Occipital lobe (tissue), 2 donors: Measurements from ENCODE around the gene CD2BP2. TPM values are rescaled to one million over a fixed set of nuclear protein-coding genes. Genes with fewer than 3 reads are reported as not detected.
"Not testable (repeated sequence)": the region's sequence is repeated elsewhere in the genome, so short reads cannot be mapped to it uniquely, and the experiment has no call there.

ENCODE experiments used
- DNase-seq: peaks from one replicate; lab custom pipeline; 2025; lab: John Stamatoyannopoulos, UW
- total RNA-seq: library from RNA; depleted of rRNA; stranded (reverse); fragments of >200 nt; gene quantifications from one replicate; pipeline ENCODE4 v1.2.3, GENCODE V29; 2014

Gene CD2BP2
- total RNA-seq, 1 donor from 2014 or later = 39.8 TPM

DNA sequence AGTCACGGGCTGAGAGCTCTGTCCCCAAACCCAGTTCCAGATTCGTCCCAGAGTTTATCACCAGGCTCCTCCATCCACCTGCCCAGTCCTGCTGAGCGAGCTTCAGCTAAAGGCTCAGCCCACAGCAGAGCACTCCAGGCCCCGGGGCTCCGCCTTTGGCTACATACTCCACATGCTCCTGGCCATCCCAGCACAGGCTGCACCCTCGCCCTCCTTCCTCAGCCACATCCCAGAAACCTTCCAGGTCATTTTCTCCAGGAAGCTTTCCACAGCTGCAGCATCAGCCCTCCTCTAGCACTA lies 4.7 kb upstream of the CD2BP2 start:
- DNase-seq = no peak

DNA sequence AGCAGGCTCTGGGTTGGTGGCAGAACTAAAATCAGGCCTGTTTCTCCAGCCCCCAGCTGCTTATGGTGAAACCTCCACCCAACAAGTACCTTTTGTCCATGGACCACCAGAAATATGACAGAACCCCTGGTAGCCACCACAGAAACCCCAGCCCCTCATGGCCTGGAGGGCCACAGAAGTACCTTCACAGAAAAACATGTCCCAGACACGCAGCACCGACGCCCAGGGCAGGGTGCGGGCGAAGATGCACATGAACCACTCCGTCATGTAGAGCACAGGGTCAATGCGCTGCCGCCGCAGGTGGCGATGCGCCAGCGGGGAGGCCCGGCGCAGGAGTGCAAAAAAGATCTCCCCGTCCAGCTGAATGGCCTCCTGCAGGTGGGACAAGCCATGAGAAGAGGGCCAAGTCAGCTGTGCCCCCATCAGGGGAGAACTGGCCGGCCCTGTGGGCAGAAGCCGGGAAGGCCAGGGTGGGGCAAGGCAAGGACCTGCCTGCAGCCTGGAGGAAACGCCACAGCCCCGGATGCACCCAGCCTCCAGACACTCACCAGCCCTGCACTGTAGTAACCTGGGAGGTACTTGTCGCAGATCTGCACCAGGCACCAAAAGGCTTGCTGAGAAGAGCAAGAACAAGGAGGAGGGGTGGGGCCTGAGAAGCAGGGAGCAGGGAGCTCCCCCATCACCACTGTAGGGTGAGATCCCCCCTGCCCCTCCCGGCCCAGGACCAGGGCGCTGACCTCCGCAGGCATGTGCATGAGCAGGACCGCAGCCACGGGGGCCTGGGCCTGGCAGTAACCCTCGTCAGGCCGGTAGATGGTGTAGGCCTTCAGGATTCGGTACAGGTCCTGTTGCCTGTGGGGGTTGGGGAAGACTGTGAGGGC lies 4.1 kb upstream of the CD2BP2 start:
- no peak for DNase-seq

GRCh38 chr16:30358577-30358936 lies 3.4 kb upstream of the CD2BP2 start:
- no peak for DNase-seq

DNA sequence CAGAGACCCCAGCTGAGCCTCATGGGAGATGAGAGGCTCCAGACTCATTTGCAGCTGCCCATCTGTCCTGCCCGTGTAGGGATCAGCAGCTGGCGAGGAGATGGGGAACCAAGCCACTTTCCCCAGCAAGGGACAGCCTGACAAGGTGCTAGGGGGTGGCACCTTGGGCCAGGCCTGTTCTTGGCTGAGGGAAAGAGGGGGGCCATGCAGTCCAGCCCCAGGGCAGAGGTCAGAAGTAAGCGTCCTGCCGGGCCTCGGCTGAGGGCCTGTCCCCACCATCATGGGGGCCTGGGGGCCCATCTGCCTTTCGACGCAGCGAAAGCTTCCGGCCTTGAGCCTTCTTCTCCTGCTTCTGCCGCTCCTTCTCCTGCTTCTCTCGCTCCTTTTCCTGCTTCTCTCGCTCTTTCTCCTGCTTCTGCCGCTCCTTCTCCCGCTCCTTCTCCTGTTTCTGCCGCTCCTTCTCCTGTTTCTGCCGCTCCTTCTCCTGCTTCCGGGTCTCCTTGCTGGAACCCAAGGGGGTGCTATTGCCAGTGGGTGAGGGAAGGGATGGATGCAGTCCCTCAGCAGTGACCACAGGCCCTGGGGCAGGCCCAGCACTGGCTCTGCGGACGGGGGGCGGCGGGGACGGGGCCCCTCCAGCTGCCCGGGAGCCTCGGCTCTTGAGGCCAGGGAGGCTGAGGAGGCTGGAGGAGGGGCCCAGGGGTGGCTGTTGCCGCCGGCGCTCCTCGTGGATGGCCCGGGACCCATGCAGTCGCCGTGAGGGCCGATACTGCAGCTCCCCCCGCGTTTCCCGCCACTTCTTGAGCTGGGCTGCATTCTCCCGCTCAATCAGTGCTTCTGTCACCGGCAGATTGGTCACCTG lies 2.8 kb upstream of the CD2BP2 start:
- DNase-seq = no peak

DNA sequence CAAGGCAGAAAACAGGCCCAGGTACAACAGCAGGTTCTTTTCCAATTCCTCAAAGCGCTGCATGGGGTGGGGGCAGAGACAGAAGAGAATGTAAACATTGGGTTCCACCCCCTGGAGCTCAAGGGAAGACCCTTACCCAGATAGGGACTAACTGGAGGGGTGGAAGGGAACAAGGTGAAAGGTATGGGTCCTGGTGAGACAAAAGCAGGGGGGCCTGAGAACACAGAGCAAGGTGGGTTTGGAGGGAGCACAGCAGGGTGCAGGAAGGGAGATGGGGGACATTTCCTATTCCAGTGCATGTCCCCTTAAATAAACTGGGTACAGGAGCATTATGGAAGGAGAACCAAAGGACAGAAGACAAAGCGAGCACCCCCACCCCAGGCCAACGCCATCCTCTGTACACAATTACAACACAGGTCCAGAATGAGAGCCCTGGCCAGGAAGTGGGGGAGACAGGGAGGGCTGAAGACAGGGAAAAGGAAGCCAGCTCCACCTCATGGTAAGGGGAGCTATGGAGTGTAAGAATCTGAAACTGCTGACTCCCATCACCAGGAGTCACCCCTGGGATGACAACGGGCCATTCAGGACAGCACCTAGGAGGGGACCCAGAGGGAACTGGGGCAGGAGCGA lies 2.1 kb upstream of the CD2BP2 start:
- no peak for DNase-seq

- no peak for DNase-seq
Observed at GRCh38 chr16:30356401-30357084, 1.4 kb upstream of the CD2BP2 start.

DNA sequence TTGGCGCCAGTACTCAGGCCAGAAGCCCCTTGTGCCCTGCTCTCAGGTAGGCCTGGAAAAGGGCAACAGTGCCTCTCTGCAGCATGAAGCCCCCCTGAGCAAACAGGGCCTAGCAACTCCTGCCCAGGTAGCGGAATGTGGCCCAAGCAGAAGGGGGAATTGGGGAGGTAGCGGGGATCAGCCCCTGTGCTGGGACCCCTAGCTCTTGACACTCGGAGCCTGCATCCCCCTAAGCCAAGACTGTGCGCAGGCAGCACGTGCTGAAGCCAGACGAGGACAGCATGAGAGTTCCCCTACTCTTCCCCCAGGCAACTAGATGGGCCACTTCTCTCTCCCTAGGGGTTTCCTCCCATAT lies 823 bp upstream of the CD2BP2 start:
- no peak for DNase-seq

DNA sequence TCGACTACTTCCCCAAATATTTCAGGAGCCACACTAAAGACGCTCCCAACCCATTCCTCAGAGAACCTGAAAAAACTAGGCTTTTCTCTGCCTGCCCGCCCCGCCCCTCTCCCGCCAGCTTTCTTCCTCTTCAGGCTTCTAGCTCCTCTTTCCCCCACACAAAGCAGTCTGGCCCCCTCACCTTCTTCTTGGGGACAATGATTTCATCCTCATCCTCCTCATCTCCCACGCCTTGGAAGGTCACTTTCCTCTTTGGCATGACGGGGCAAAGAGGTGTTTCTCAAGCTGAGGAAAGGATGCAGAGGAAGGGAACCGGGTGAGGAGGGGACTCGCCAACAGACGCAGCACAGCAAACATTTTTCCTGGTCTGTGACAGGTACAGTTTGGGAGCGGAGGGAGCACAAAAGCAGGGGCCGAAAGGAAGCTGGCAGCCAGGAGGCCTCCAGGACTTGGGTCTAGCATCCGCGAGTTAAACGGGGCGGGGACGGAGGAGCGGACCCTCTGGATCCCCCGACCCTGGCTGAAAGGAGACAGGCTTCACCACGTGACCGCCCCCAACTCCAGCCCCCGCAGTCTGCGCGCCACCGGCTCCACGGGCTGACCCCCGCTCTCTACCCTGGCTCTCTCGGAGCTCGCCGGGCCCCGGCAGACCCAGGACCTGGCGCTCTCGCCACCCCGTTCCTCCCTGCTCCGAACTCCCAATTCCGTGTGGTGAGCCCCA lies 525 bp downstream of the CD2BP2 start:
- no peak for DNase-seq

DNA sequence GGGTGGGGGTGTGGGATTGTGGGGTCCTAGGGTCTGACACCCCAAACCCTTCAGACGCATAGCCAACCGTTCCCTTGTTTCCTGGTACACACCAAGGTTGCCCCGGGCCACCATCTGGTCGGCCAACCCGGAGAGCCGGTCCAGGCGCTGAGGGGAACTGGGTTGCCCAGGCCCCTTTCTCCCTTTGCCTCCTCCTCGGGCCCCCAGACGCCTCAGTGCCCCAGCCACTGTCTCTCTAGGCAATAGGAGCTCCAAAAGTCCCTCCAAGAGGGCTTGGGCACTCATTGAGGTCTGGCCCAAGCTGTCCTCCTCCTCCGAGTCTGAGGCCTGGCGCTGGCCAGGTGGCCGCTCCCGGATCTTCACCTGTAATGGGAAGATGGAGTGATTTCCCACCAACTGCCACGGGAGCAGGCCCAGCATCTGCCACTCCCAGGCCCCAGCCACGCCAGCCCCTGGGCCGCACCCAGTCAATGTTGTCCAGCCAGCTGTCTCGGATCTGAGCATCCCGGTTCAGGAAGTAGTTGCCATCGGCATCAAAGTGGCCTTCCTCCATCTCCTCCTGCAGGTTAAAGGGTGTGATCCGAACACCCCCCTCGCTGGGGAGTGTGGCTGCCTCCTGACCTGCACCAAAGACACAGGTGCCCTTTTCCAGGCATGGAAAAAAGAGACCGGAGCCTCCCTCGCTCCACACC lies 1.5 kb downstream of the CD2BP2 start:
- DNase-seq = no peak

DNA sequence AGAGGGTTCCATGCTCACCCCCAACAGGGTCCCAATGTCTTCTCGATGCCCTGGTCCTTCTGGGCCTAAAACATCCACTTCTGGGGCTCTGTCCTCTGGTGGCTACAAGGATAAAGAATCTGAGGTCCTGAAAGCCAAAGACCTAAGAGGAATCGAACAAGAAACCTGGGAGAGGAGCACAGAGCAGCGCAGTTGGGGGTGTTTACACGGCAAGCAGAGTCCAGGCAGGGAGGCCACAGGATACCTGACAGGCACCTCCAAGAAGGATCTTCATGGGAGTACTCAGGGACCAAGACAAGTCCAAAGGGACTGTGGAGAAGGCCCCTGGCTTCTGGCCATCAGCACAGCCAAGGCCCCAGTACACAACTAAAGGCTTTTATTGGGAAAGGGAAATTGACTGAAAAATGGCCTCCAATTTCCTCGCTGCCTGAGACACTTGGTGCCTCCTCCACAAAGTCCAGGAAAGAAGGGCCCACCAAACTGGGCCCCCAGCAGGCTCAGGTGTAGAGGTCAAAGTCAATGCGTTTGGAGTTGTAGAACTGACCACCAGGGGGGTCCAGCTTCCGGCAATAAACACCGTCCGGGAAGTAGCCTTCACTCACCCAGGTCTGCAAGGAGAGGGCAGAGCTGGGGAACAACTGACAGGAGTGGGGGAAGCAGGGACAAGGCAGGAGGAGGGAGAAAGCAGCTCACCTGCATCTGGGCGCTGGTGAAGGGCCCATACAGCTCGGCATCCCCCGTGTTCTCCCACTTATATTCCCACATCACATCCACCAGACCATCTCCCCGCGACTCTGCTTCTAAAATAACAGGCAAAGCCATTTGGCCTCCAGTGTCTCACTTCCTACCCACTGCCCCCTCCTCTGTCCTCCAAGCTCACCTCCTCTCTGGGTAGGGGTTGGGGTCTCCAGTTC lies 2.4 kb downstream of the CD2BP2 start:
- no peak for DNase-seq

- DNase-seq = peak; percentile 74
Observed at GRCh38 chr16:30351586-30352419, 3.3 kb downstream of the CD2BP2 start.

- DNase-seq = no peak
Observed at GRCh38 chr16:30351001-30351441, 4.1 kb downstream of the CD2BP2 start.

- DNase-seq = no peak
Observed at GRCh38 chr16:30350134-30350871, 4.8 kb downstream of the CD2BP2 start.

DNA sequence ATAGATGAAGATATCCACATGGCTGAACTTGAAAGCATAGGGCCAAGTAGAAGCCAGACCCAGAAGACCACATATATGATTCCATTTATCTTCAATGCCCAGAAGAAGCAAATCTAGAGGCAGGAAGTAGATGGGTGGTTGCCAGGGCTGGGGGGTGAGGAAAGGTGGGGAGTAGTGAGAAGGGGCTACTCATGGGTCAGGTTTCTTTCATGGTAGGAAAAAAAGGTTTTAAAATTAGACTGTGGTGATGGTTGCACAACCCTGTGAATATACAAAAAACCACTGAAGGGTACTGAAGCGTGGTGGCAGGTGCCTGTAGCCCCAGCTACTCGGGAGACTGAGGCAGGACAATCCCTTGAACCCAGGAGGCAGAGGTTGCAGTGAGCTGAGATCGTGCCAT lies 5.4 kb downstream of the CD2BP2 start:
- DNase-seq = no peak

DNA sequence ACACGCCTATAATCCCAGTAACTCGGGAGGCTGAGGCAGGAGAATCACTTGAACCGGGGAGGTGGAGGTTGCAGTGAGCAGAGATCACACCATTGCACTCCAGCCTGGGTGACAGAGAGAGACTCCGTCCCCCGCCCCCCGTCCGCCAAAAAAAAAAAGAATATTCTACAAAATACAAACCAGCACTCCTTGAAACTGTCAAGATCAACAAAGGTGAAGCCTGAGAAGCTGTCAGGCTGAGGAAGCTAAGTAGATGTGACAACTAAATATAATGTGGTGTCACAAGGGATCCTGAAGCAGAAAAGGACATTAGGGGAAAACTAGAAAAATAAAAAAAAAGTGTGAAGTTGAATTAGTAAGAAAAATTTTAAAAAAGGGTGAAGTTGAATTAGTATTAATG lies 6.2 kb downstream of the CD2BP2 start:
- DNase-seq = no peak

DNA sequence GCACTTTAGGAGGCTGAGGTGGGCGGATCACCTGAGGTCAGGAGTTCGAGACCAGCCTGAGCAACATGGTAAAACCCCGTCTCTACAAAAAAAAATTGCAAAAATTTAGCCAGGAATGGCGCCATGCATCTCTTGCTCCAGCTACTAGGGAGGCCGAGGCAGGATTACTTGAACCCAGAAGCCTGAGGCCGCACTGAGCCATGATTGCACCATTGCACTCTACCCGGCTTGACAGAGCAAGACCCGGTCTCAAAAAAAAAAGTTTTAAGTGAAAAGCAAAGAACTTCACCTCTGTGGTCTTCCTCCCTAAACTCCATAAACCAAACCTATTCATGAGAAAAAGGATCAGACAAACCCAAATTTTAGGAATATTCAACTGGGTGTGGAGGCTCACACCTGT lies 7.0 kb downstream of the CD2BP2 start:
- no peak for DNase-seq

DNA sequence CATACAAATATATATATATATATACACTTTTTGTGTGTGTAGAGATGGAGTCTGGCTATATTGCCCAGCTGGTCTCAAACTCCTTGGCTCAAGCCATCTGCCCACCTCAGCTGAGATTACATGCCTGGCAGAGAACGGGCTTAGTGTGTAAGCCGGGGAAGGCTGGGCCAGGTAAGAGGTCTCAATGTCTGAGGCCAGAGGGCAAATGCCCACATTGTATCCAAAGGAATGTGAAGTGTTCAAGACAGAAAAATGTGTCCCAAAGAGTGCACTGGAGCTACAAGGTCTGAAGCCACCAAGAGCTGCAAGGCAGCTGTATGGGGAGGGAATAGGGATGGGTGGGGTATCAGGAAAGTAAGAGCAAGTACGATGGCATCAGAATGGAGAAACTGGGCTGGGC lies 8.8 kb downstream of the CD2BP2 start:
- DNase-seq = no peak

DNA sequence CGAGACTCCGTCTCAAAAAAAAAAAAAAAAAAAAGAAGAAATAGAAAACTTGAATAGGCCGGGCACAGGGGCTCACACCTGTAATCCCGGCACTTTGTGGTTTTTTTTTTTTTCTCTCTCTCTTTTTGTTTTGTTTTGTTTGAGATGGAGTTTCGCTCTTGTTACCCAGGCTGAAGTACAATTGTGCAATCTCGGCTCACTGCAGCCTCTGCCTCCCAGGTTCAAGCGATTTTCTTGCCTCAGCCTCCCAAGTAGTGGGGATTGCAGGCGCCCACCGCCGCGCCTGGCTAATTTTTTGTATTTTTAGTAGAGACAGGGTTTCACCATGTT lies 11.7 kb downstream of the CD2BP2 start:
- not testable (repeated sequence) for DNase-seq
